Putamen (tissue), 1 donor: ENCODE data around the gene TUBB2A.
"Not testable (repeated sequence)": the region's sequence is repeated elsewhere in the genome, so short reads cannot be mapped to it uniquely, and the experiment has no call there.

Source experiments
- DNase-seq: peaks from one replicate; pipeline ENCODE4 v3.0.0-alpha.2; 2016; ENCODE audit warnings: low spot score

TUBB2A gene

GRCh38 chr6:3155416-3155815 is 1.9 kb downstream of the TUBB2A start:
- DNase-seq, result not testable (repeated sequence)

- no peak for DNase-seq
Measured at GRCh38 chr6:3152689-3153088, 4.7 kb downstream of the TUBB2A start.

GRCh38 chr6:3151691-3152090 is 5.7 kb downstream of the TUBB2A start:
- DNase-seq, result no peak

GRCh38 chr6:3147914-3148757 is 9.2 kb downstream of the TUBB2A start:
- DNase-seq, result no peak

- no peak for DNase-seq
Measured at GRCh38 chr6:3144571-3144970, 12.8 kb downstream of the TUBB2A start.

- DNase-seq, result no peak
Measured at GRCh38 chr6:3143158-3143557, 14.2 kb downstream of the TUBB2A start.

GRCh38 chr6:3142536-3142935 is 14.8 kb downstream of the TUBB2A start:
- DNase-seq, result no peak

- DNase-seq, result no peak
Measured at GRCh38 chr6:3140201-3140600, 17.1 kb downstream of the TUBB2A start.

- DNase-seq, result peak; percentile 34
Measured at GRCh38 chr6:3139090-3139903, 18.0 kb downstream of the TUBB2A start.

- DNase-seq, result no peak
Measured at GRCh38 chr6:3138341-3138740, 19.0 kb downstream of the TUBB2A start.

- DNase-seq, result not testable (repeated sequence)
Measured at GRCh38 chr6:3137873-3138272, 19.5 kb downstream of the TUBB2A start.

GRCh38 chr6:3137057-3137777 is 20.1 kb downstream of the TUBB2A start:
- no peak for DNase-seq

- DNase-seq, result no peak
Measured at GRCh38 chr6:3136292-3137011, 20.9 kb downstream of the TUBB2A start.

GRCh38 chr6:3135668-3136291 is 21.6 kb downstream of the TUBB2A start:
- DNase-seq, result no peak

- no peak for DNase-seq
Measured at GRCh38 chr6:3133515-3133914, 23.8 kb downstream of the TUBB2A start.

GRCh38 chr6:3131695-3132094 is 25.6 kb downstream of the TUBB2A start:
- DNase-seq, result no peak

- no peak for DNase-seq
Measured at GRCh38 chr6:3128356-3129108, 28.8 kb downstream of the TUBB2A start.

- DNase-seq, result no peak
Measured at GRCh38 chr6:3125815-3126214, 31.5 kb downstream of the TUBB2A start.

- no peak for DNase-seq
Measured at GRCh38 chr6:3124667-3125066, 32.7 kb downstream of the TUBB2A start.

- no peak for DNase-seq
Measured at GRCh38 chr6:3122823-3123182, 34.5 kb downstream of the TUBB2A start.

GRCh38 chr6:3120765-3121089 is 36.6 kb downstream of the TUBB2A start:
- DNase-seq, result no peak
